ENCODE data around the gene CCDC15. TPM values are rescaled to one million over a fixed set of nuclear protein-coding genes. Genes with fewer than 3 reads are reported as not detected.

The CCDC15 gene
- polyA plus RNA-seq, 2 donors, result 0.69 to 0.87 TPM

DNA sequence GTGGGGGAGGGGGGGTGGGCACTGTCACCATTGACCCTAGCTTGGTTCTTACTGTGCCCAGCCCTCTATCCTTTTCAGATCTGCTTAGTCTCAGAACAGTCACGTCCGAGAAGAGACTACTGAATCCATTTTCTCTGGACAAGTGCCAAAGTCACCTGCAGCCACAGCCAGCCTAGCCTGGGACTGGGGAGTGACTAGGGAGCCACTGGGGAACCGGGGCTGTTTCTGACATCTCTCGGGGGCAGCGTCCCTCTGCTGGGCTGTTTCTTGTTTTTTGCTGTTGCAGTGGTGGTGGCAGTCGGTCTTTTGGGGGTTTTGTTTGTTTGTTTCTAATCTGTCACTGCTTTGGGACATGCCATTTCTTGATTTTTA, 117.8 kb downstream of the CCDC15 start:
- WGBS, 2 donors, result 63 to 66% methylated on average over 6 of the region's 6 CpGs
- Histone ChIP-seq H3K4me3 (ENCODE audit: low read depth in 1 of 2, low read length in 2 of 2) (no peak overlapping the region), H3K27me3 (ENCODE audit: control insufficient read depth in 1 of 2, insufficient read depth in 2 of 2, low read length in 2 of 2) (no peaks in the 10 kb centered on the region), H3K27ac (ENCODE audit: low read depth in 2 of 2, low read length in 1 of 2) (peak overlapping the region in 1 of 2 donors; percentile 76), H3K9me3 (ENCODE audit: control insufficient read depth in 2 of 2, insufficient read depth in 1 of 2, low read depth in 1 of 2, low read length in 1 of 2) (no peaks in the 10 kb centered on the region), H3K36me3 (ENCODE audit: control insufficient read depth in 2 of 2, insufficient read depth in 2 of 2, low read length in 1 of 2) (no peaks in the 10 kb centered on the region), H3K4me1 (ENCODE audit: control insufficient read depth in 2 of 2, insufficient read depth in 2 of 2, low read length in 1 of 2) (peaks cover 0 to 30% of the 10 kb centered on the region in 2 donors)

DNA sequence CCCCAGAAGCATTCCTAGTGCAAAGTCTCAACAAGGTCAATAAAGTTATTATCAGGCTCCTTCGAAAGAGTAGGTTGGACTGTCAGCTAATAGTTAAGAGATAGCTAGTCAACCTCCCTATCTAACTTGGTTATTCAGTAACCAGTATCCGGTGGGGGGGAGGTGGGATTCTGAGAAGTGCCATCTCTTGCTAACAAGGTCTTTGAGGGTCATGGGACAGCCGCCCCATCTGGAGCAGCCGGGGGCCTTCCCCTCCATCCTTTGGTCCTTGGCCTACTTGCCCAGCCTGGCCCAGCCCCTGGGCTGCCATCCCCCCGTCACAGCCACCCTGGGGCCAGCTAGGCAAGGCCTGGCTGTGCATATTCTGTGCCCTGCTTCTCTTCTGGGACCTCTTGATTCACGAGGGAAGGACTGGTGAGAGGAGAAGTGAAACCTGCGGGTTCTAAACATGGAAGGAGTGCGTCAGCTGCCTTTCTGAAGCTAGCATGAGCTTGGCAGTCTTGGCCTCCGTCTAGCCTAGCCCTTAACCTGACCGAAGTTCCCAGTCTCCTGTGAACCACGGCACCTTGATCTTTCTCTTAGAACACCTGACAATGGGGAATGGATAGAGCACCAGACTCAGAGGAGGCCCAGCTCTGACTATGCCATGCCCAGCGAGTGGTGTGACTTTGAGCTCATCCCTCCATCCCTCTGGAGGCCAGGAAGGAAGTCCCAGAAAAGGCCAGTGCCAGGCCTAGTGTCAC, 118.4 kb downstream of the CCDC15 start:
- Histone ChIP-seq H3K27me3 (ENCODE audit: control insufficient read depth in 1 of 2, insufficient read depth in 2 of 2, low read length in 2 of 2) (no peaks in the 10 kb centered on the region), H3K4me1 (ENCODE audit: control insufficient read depth in 2 of 2, insufficient read depth in 2 of 2, low read length in 1 of 2) (peaks cover 0 to 30% of the 10 kb centered on the region in 2 donors), H3K9me3 (ENCODE audit: control insufficient read depth in 2 of 2, insufficient read depth in 1 of 2, low read depth in 1 of 2, low read length in 1 of 2) (no peaks in the 10 kb centered on the region), H3K27ac (ENCODE audit: low read depth in 2 of 2, low read length in 1 of 2) (peak overlapping the region in 1 of 2 donors; percentile 11), H3K36me3 (ENCODE audit: control insufficient read depth in 2 of 2, insufficient read depth in 2 of 2, low read length in 1 of 2) (no peaks in the 10 kb centered on the region), H3K4me3 (ENCODE audit: low read depth in 1 of 2, low read length in 2 of 2) (no peak overlapping the region)
- 76 to 86% methylated on average over 12 of the region's 12 CpGs for whole genome bisulfite sequencing, 2 donors

DNA sequence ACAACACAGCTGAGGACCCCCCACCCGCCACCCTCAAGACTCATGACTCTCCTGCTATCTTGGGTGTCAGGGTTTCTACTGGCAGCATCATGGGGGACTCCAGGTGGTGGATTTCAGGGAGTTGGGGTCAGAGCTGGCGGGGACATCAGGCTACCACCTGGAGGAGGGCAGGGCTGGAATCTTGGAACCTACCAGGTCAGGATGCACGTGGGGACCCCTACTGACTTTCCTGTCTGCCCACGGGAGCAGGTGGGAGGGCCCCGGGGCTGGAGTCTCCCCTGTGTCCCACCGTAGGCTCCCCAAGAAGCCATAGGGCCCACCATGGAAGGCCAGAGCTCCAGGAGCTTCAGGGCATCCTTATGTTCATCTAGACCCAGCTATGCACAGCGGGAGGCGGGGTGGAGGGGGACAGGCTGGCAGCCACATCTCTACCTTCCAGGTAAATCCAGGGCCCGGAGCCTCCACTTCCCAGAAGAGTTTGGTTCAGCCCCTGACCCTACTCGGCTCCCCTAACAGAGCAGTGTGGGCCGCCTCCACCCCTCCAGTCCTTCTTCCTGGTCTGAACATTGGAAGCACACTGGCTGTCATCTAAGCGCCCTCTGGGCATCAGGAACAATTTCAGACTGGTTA, 119.1 kb downstream of the CCDC15 start:
- Histone ChIP-seq H3K27me3 (ENCODE audit: control insufficient read depth in 1 of 2, insufficient read depth in 2 of 2, low read length in 2 of 2) (no peaks in the 10 kb centered on the region), H3K4me1 (ENCODE audit: control insufficient read depth in 2 of 2, insufficient read depth in 2 of 2, low read length in 1 of 2) (peaks cover 0 to 30% of the 10 kb centered on the region in 2 donors), H3K4me3 (ENCODE audit: low read depth in 1 of 2, low read length in 2 of 2) (no peak overlapping the region), H3K9me3 (ENCODE audit: control insufficient read depth in 2 of 2, insufficient read depth in 1 of 2, low read depth in 1 of 2, low read length in 1 of 2) (no peaks in the 10 kb centered on the region), H3K36me3 (ENCODE audit: control insufficient read depth in 2 of 2, insufficient read depth in 2 of 2, low read length in 1 of 2) (no peaks in the 10 kb centered on the region), H3K27ac (ENCODE audit: low read depth in 2 of 2, low read length in 1 of 2) (peak overlapping the region in 1 of 2 donors; percentile 11)
- 88 to 92% methylated on average over 12 of the region's 12 CpGs for WGBS, 2 donors

DNA sequence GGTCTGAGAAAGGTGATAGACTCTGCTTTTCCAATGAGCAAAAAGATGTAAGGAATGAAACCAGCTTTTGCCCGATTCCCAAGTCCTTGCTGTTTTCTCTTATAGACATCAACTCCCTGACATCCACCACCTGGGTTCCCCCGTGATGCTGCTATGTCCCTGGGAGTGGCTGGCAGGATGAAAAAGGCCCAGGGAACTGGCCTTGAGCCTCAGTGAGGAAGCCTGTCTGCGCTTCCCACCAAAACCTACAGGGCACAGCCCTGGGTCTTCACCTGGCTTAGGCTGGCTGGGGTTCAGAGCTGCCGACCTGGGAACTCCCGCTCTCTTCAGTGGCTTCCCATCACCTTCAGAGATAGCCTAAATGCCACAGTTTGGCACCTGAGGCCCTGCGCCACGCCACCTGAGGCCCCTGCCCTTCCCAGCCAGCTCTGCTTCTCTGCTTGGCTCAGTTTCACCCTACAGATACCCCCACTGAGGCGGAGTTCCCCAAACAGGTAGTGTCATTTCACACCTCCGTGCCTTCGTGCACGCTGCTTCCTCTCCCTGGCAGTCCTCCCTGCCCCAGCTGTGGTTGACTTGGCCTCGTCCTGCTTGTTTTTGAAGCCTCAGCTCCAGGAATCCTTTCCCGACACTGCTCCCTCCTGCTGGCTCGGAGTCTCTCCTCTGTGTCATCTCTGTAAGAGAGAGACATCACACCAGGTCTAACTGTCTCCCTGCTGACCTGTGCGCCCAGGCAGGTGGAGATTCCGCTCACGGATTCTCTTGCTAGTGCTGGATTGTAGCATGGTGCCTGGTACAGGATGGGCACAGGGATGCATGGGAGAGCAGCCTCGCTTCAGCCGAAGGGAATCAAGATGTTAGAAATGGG, 119.8 kb downstream of the CCDC15 start:
- no peak overlapping the region for H3K4me3 ChIP-seq (ENCODE audit: low read depth in 1 of 2, low read length in 2 of 2)
- no peaks in the 10 kb centered on the region for H3K9me3 ChIP-seq (ENCODE audit: control insufficient read depth in 2 of 2, insufficient read depth in 1 of 2, low read depth in 1 of 2, low read length in 1 of 2)
- H3K27me3 ChIP-seq (ENCODE audit: control insufficient read depth in 1 of 2, insufficient read depth in 2 of 2, low read length in 2 of 2), result no peaks in the 10 kb centered on the region
- H3K36me3 ChIP-seq (ENCODE audit: control insufficient read depth in 2 of 2, insufficient read depth in 2 of 2, low read length in 1 of 2), result no peaks in the 10 kb centered on the region
- whole genome bisulfite sequencing, 2 donors, result 82 to 85% methylated on average over 19 of the region's 19 CpGs
- H3K27ac ChIP-seq (ENCODE audit: low read depth in 2 of 2, low read length in 1 of 2), result no peak overlapping the region
- peaks cover 0 to 30% of the 10 kb centered on the region in 2 donors for H3K4me1 ChIP-seq (ENCODE audit: control insufficient read depth in 2 of 2, insufficient read depth in 2 of 2, low read length in 1 of 2)

DNA sequence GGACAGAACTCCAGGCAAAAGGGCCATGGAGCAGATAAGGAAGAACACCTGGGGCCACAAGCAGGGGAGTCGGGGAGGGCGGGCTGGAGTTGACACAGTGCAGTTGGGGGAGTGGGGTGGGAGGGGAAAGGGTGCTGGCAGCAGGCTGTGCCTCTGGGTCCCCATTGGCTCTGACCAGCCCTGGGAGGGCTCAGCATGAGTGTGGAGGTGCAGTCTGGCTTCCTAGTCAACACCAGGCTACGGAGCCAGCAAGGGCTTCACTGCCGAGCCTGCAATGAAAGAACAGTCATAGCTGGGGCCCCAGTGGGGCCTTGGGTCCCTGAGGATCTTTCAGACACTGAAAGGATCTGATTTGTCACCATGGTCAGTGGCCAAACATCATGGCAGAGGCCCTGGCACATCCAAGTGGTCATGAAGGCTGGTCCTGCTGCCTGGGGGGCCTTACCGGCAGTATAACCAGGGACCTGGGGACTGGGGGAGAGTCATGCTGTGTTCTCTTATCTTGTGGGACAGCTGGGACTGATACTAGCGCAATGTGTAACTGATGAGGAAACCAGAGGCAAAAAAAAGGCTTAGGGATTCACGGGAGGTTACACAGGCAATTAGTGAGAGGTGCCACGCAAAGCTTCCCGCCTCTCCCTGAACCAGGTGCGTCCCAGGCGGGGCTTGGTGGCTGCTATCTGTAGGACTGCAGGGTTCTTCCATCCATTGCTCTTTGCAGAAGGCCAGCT, 120.7 kb downstream of the CCDC15 start:
- WGBS, 2 donors, result 77 to 85% methylated on average over 11 of the region's 11 CpGs
- peaks cover 0 to 28% of the 10 kb centered on the region in 2 donors for H3K4me1 ChIP-seq (ENCODE audit: control insufficient read depth in 2 of 2, insufficient read depth in 2 of 2, low read length in 1 of 2)
- no peaks in the 10 kb centered on the region for H3K27me3 ChIP-seq (ENCODE audit: control insufficient read depth in 1 of 2, insufficient read depth in 2 of 2, low read length in 2 of 2)
- H3K4me3 ChIP-seq (ENCODE audit: low read depth in 1 of 2, low read length in 2 of 2), result no peak overlapping the region
- no peaks in the 10 kb centered on the region for H3K36me3 ChIP-seq (ENCODE audit: control insufficient read depth in 2 of 2, insufficient read depth in 2 of 2, low read length in 1 of 2)
- H3K27ac ChIP-seq (ENCODE audit: low read depth in 2 of 2, low read length in 1 of 2), result peak overlapping the region in 1 of 2 donors; percentile 61
- H3K9me3 ChIP-seq (ENCODE audit: control insufficient read depth in 2 of 2, insufficient read depth in 1 of 2, low read depth in 1 of 2, low read length in 1 of 2), result no peaks in the 10 kb centered on the region

DNA sequence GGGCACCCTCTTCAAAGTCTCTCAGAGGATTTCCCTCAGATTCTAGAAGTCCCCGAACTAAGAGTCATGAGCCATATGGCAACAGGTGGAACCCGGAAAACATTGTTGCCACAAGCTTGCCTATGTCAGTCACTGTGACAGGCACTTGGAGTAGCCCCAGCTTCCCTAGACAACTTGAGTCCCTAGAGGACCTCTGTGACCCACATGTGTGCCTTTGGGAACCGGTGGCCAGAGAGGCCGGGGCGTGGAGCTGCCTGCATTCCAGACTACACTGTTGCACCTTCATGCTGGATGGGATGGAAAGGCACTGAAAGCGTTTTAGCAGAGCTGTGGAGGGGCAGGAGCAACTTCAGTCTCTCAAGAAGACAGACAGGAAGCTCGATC, 121.2 kb downstream of the CCDC15 start:
- H3K9me3 ChIP-seq (ENCODE audit: control insufficient read depth in 2 of 2, insufficient read depth in 1 of 2, low read depth in 1 of 2, low read length in 1 of 2), result no peaks in the 10 kb centered on the region
- H3K36me3 ChIP-seq (ENCODE audit: control insufficient read depth in 2 of 2, insufficient read depth in 2 of 2, low read length in 1 of 2), result no peaks in the 10 kb centered on the region
- peaks cover 0 to 22% of the 10 kb centered on the region in 2 donors for H3K4me1 ChIP-seq (ENCODE audit: control insufficient read depth in 2 of 2, insufficient read depth in 2 of 2, low read length in 1 of 2)
- H3K27ac ChIP-seq (ENCODE audit: low read depth in 2 of 2, low read length in 1 of 2), result peak overlapping the region; percentile 24 to 61
- no peaks in the 10 kb centered on the region for H3K27me3 ChIP-seq (ENCODE audit: control insufficient read depth in 1 of 2, insufficient read depth in 2 of 2, low read length in 2 of 2)
- 82 to 84% methylated on average over 7 of the region's 7 CpGs for WGBS, 2 donors
- H3K4me3 ChIP-seq (ENCODE audit: low read depth in 1 of 2, low read length in 2 of 2), result no peak overlapping the region

DNA sequence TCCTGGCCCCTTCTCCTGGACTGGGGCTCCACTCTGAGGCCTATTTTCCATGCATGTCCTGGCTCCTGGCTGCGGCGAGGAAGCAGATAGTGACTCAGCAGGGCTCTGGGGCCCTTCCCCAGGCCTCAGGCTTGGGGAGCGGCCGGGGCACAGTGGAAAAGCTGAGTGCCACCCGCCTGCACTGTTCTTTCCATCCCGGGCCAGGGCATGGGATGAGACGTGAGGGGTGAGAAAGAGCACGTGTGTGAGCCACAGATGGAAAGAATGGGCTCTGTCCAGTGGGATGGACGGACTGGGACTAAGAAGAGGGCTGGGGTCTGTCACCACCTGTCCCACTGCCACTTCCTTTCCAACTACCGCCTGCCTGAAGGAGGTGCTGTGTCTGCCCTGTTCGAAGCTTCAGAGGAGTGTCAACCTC, 121.9 kb downstream of the CCDC15 start:
- H3K27me3 ChIP-seq (ENCODE audit: control insufficient read depth in 1 of 2, insufficient read depth in 2 of 2, low read length in 2 of 2), result no peaks in the 10 kb centered on the region
- peak overlapping the region; percentile 24 to 61 for H3K27ac ChIP-seq (ENCODE audit: low read depth in 2 of 2, low read length in 1 of 2)
- H3K4me1 ChIP-seq (ENCODE audit: control insufficient read depth in 2 of 2, insufficient read depth in 2 of 2, low read length in 1 of 2), result peaks cover 0 to 16% of the 10 kb centered on the region in 2 donors
- 61% methylated on average over 11 of the region's 11 CpGs for WGBS, 2 donors
- no peaks in the 10 kb centered on the region for H3K9me3 ChIP-seq (ENCODE audit: control insufficient read depth in 2 of 2, insufficient read depth in 1 of 2, low read depth in 1 of 2, low read length in 1 of 2)
- no peaks in the 10 kb centered on the region for H3K36me3 ChIP-seq (ENCODE audit: control insufficient read depth in 2 of 2, insufficient read depth in 2 of 2, low read length in 1 of 2)
- H3K4me3 ChIP-seq (ENCODE audit: low read depth in 1 of 2, low read length in 2 of 2), result no peak overlapping the region

DNA sequence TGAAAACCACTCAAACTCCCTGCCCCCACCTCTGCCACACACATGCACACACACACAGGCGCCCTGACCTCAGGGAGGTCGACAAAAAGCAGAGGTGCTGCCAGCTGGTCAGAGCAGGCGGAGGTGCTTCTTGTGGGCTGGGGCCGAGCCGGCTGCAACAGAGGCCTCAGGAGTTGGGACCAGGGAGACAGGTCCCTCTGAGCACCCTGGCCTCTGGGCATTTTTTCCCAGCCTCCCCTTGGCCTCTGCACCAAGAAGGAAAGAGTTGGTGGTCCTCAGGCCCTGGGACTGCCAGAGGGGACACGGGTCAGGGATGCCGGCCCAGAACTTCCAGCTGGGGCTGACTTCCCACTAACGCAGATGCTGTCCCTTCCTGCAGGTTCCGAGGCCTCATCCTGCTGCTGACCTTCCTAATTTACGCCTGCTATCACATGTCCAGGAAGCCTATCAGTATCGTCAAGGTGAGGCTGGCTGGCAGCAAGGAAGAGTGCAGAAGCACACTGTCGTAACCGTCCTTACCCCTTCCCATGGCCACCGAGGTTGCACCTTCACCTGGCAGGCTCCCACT, 122.5 kb downstream of the CCDC15 start:
- H3K27ac ChIP-seq (ENCODE audit: low read depth in 2 of 2, low read length in 1 of 2), result no peak overlapping the region
- H3K36me3 ChIP-seq (ENCODE audit: control insufficient read depth in 2 of 2, insufficient read depth in 2 of 2, low read length in 1 of 2), result no peaks in the 10 kb centered on the region
- H3K4me3 ChIP-seq (ENCODE audit: low read depth in 1 of 2, low read length in 2 of 2), result no peak overlapping the region
- H3K4me1 ChIP-seq (ENCODE audit: control insufficient read depth in 2 of 2, insufficient read depth in 2 of 2, low read length in 1 of 2), result peaks cover 0 to 11% of the 10 kb centered on the region in 2 donors
- no peaks in the 10 kb centered on the region for H3K9me3 ChIP-seq (ENCODE audit: control insufficient read depth in 2 of 2, insufficient read depth in 1 of 2, low read depth in 1 of 2, low read length in 1 of 2)
- 80 to 83% methylated on average over 14 of the region's 14 CpGs for WGBS, 2 donors
- H3K27me3 ChIP-seq (ENCODE audit: control insufficient read depth in 1 of 2, insufficient read depth in 2 of 2, low read length in 2 of 2), result no peaks in the 10 kb centered on the region

DNA sequence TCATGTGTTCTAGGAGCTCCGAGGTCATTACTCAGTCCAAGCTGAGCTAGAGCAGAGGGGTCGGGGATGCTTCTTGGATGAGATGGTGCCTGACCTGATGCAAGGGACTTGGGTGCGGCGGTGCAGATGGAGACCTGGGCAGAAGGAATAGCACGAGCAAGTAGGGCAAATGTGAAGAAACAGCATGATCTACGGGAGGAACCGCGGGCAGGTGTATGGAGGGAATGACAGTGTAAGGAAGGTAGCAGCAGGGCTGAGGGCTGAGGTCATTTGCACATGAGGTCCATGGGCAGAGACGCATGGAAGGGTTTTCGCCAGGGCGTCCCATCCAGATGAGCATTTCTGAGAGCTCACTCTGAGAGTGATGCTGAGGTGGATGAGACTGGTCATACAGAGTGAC, 124.0 kb downstream of the CCDC15 start:
- H3K9me3 ChIP-seq (ENCODE audit: control insufficient read depth in 2 of 2, insufficient read depth in 1 of 2, low read depth in 1 of 2, low read length in 1 of 2), result no peaks in the 10 kb centered on the region
- no peak overlapping the region for H3K4me3 ChIP-seq (ENCODE audit: low read depth in 1 of 2, low read length in 2 of 2)
- WGBS, 2 donors, result 91 to 95% methylated on average over 11 of the region's 11 CpGs
- H3K36me3 ChIP-seq (ENCODE audit: control insufficient read depth in 2 of 2, insufficient read depth in 2 of 2, low read length in 1 of 2), result no peaks in the 10 kb centered on the region
- H3K4me1 ChIP-seq (ENCODE audit: control insufficient read depth in 2 of 2, insufficient read depth in 2 of 2, low read length in 1 of 2), result peaks cover 0 to 14% of the 10 kb centered on the region in 2 donors
- no peaks in the 10 kb centered on the region for H3K27me3 ChIP-seq (ENCODE audit: control insufficient read depth in 1 of 2, insufficient read depth in 2 of 2, low read length in 2 of 2)
- no peak overlapping the region for H3K27ac ChIP-seq (ENCODE audit: low read depth in 2 of 2, low read length in 1 of 2)
